K562 (cell line): ENCODE results near the gene PAN2. TPM values are rescaled to one million over a fixed set of nuclear protein-coding genes. Genes with fewer than 3 reads are reported as not detected.

ENCODE experiments used
- CTCF ChIP-seq, 3 experiments: IDR thresholded peaks in 2 of 3; conservative IDR thresholded peaks in 1 of 3; 2 replicates each; pipeline ENCODE4 v1.5.1; 2011 to 2012; ENCODE audit warnings: low read length in 3 of 3, mild to moderate bottlenecking in 3 of 3, control low read depth in 2 of 3, improper control_type of control experiment in 1 of 3, inconsistent platforms in 1 of 3, low read depth in 1 of 3, mixed read lengths in 1 of 3, moderate library complexity in 1 of 3; ENCODE audit not compliant: insufficient read depth in 2 of 3
- EGR1 ChIP-seq: fragments of 450-650 bp; conservative IDR thresholded peaks from 2 replicates; pipeline ENCODE4 v1.6.1; 2017; ENCODE audit warnings: mild to moderate bottlenecking
- ELF1 ChIP-seq: fragments of 200-800 bp; sonication (Bioruptor generic); IDR thresholded peaks from 2 replicates; pipeline ENCODE4 v1.6.1; 2016; ENCODE audit warnings: missing genetic modification characterization, missing compliant biosample characterization
- ELF2 ChIP-seq: fragments of 250-450 bp; sonication (Bioruptor Pico); IDR thresholded peaks from 2 replicates; pipeline ENCODE4 v1.5.0; 2021; ENCODE audit warnings: mild to moderate bottlenecking
- EP400 ChIP-seq: fragments of 450-650 bp; IDR thresholded peaks from 2 replicates; pipeline ENCODE4 v1.6.1; 2017; ENCODE audit warnings: antibody characterized with exemption, mild to moderate bottlenecking, moderate library complexity
- HDGF ChIP-seq: fragments of 450-650 bp; IDR thresholded peaks from 2 replicates; pipeline ENCODE4 v1.6.1; 2016
- LARP7 ChIP-seq: fragments of 450-650 bp; IDR thresholded peaks from 2 replicates; pipeline ENCODE4 v1.6.1; 2016
- MAFF ChIP-seq: IDR thresholded peaks from 2 replicates; pipeline ENCODE4 v1.6.1; 2012; ENCODE audit warnings: low read length, improper control_type of control experiment
- MEF2D ChIP-seq: conservative IDR thresholded peaks from 2 replicates; pipeline ENCODE4 v1.6.1; 2016; ENCODE audit warnings: low read depth, missing genetic modification characterization, missing compliant biosample characterization
- NFYB ChIP-seq: IDR thresholded peaks from 2 replicates; pipeline ENCODE4 v1.6.1; 2011; ENCODE audit warnings: mild to moderate bottlenecking, moderate library complexity; ENCODE audit not compliant: insufficient read length; ENCODE audit errors: extremely low read depth
- RBFOX2 ChIP-seq: fragments of 200-400 bp; formaldehyde crosslinking; IDR thresholded peaks from 2 replicates; pipeline ENCODE4 v1.6.1; 2017; ENCODE audit warnings: low read depth, mild to moderate bottlenecking, low read length, moderate library complexity
- ZNF165 ChIP-seq: fragments of 250-450 bp; sonication (Bioruptor Pico); IDR thresholded peaks from 2 replicates; pipeline ENCODE4 v1.4.0; 2020; ENCODE audit warnings: borderline replicate concordance
- polyA plus RNA-seq, 8 experiments: library from polyadenylated mRNA; depleted of rRNA in 4 of 8; stranded (reverse) in 5 of 8; unstranded in 3 of 8; fragments of >200 nt; fragmentation: Nextera tagmentation in 2 of 8; fragmentation: Illumina TruSeq in 1 of 8; extraction: Ambion mirVana in 2 of 8; extraction: Trizol in 1 of 8; gene quantifications; 2 replicates each; pipeline versions ENCODE4 v1.2.1 to v1.2.3, GENCODE V29; 2011 to 2014; ENCODE audit warnings: inconsistent platforms in 1 of 8, missing spikeins in 1 of 8
- total RNA-seq, 7 experiments: library from RNA; depleted of rRNA in 6 of 7; stranded (reverse); fragments of >200 nt in 6 of 7; fragmentation: Illumina TruSeq in 2 of 7; extraction: Trizol in 2 of 7; gene quantifications; 2 replicates each; pipeline versions ENCODE4 v1.2.1 to v1.2.3, GENCODE V29; 2011 to 2021; ENCODE audit warnings: low replicate concordance in 1 of 7
- TF ChIP-seq, protein P1 (sequence below): sonication (generic); formaldehyde crosslinking; IDR thresholded peaks from 2 replicates; pipeline ENCODE4 v1.9.0; 2022; ENCODE audit warnings: mild to moderate bottlenecking, missing genetic modification reagents
- TF ChIP-seq, protein P2 (sequence below), 2 experiments: fragments of 450-650 bp; formaldehyde crosslinking in 1 of 2; IDR thresholded peaks; 2 replicates each; pipeline versions ENCODE4 v1.4.0 to v1.6.1; 2014 to 2020; ENCODE audit warnings: mild to moderate bottlenecking in 2 of 2, borderline replicate concordance in 1 of 2, low read depth in 1 of 2
- TF ChIP-seq, protein P3 (sequence below), 2 experiments: IDR thresholded peaks; 2 replicates each; pipeline ENCODE4 v1.6.1; 2012; ENCODE audit warnings: improper control_type of control experiment in 2 of 2, low read depth in 2 of 2, low read length in 2 of 2, borderline replicate concordance in 1 of 2

PAN2 gene
- total and polyA plus RNA-seq, 9 of the 15 experiments (the other 6 are each of a cell fraction or from before 2014, with no cell fraction given): 15.0 to 66.1 (median 25.9) TPM

DNA sequence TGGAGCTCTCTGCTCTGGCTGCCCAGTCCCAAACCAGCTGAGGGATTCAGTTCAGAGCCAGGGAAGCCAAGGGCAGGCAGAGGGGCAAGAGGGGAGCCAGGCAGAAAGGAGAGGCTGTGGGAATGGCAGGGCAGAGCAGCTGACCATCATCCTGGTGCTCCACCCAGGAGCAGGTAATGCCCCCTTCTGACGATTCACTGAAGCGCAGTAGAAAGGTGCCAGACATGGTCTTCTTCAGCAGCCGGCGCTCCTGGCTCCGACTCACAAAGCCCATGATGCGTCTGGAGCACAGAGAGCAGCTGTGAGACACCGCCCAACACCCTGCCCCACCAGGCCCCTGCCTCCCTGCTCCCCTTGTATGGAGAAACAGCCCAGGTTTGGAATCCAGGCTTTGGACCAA lies 12.9 kb upstream of the PAN2 start (continued):
- TF ChIP-seq, protein P1, sequence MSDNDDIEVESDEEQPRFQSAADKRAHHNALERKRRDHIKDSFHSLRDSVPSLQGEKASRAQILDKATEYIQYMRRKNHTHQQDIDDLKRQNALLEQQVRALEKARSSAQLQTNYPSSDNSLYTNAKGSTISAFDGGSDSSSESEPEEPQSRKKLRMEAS (CRISPR knock-in tag): no peak
- no peak for TF ChIP-seq LARP7
- TF ChIP-seq ZNF165: no peak
- TF ChIP-seq EGR1: no peak
- no peak for TF ChIP-seq ELF2 (CRISPR knock-in tag)
- no peak for TF ChIP-seq ELF1 (tag)
- peak; percentile 44 to 58 (median 46) for TF ChIP-seq CTCF (IDR thresholded peaks at IDR 0.05 in 2 of 3, conservative IDR thresholded peaks at IDR 0.05 in 1 of 3; ENCODE audit: insufficient read depth in 2 of 3, low read depth in 1 of 3, low read length in 3 of 3)
- no peak for TF ChIP-seq NFYB
- no peak for TF ChIP-seq MAFF
- TF ChIP-seq RBFOX2: 0 out of 2 replicates have a peak, but pooled peaks have one; percentile 24
- TF ChIP-seq EP400: no peak
- no peak for TF ChIP-seq MEF2D
- TF ChIP-seq HDGF: no peak
- TF ChIP-seq, protein P2, sequence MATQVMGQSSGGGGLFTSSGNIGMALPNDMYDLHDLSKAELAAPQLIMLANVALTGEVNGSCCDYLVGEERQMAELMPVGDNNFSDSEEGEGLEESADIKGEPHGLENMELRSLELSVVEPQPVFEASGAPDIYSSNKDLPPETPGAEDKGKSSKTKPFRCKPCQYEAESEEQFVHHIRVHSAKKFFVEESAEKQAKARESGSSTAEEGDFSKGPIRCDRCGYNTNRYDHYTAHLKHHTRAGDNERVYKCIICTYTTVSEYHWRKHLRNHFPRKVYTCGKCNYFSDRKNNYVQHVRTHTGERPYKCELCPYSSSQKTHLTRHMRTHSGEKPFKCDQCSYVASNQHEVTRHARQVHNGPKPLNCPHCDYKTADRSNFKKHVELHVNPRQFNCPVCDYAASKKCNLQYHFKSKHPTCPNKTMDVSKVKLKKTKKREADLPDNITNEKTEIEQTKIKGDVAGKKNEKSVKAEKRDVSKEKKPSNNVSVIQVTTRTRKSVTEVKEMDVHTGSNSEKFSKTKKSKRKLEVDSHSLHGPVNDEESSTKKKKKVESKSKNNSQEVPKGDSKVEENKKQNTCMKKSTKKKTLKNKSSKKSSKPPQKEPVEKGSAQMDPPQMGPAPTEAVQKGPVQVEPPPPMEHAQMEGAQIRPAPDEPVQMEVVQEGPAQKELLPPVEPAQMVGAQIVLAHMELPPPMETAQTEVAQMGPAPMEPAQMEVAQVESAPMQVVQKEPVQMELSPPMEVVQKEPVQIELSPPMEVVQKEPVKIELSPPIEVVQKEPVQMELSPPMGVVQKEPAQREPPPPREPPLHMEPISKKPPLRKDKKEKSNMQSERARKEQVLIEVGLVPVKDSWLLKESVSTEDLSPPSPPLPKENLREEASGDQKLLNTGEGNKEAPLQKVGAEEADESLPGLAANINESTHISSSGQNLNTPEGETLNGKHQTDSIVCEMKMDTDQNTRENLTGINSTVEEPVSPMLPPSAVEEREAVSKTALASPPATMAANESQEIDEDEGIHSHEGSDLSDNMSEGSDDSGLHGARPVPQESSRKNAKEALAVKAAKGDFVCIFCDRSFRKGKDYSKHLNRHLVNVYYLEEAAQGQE (IDR thresholded peaks at IDR 0.05; ENCODE audit: borderline replicate concordance): peak; percentile 53; the same call in 1 of the 2 replicates
- TF ChIP-seq, protein P2 (CRISPR knock-in tag; IDR thresholded peaks at IDR 0.05; ENCODE audit: low read depth): no peak
- TF ChIP-seq, protein P3, sequence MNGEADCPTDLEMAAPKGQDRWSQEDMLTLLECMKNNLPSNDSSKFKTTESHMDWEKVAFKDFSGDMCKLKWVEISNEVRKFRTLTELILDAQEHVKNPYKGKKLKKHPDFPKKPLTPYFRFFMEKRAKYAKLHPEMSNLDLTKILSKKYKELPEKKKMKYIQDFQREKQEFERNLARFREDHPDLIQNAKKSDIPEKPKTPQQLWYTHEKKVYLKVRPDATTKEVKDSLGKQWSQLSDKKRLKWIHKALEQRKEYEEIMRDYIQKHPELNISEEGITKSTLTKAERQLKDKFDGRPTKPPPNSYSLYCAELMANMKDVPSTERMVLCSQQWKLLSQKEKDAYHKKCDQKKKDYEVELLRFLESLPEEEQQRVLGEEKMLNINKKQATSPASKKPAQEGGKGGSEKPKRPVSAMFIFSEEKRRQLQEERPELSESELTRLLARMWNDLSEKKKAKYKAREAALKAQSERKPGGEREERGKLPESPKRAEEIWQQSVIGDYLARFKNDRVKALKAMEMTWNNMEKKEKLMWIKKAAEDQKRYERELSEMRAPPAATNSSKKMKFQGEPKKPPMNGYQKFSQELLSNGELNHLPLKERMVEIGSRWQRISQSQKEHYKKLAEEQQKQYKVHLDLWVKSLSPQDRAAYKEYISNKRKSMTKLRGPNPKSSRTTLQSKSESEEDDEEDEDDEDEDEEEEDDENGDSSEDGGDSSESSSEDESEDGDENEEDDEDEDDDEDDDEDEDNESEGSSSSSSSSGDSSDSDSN (IDR thresholded peaks at IDR 0.05; ENCODE audit: borderline replicate concordance in 1 of 2, low read depth in 2 of 2, low read length in 2 of 2): no peak
